Smooth muscle cell of trachea (primary cell): Measurements from ENCODE around the gene LSM14B. TPM values are rescaled to one million over a fixed set of nuclear protein-coding genes. Genes with fewer than 3 reads are reported as not detected.

Experiments
- total RNA-seq: library from RNA; depleted of rRNA; stranded (reverse); fragments of >200 nt; gene quantifications from 2 replicates; pipeline ENCODE4 v1.2.1, GENCODE V29; 2014

Gene LSM14B
- total RNA-seq: 44.4 and 64.0 TPM in 2 replicates

GRCh38 chr20:62121776-62122653 is at the start of gene LSM14B:
TSS of gene LSM14B (plus strand) at chr20:62122475. CDS start at chr20:62122667, 192 bp downstream.

GRCh38 chr20:62143081-62143956 is 21.0 kb downstream of the LSM14B start, which contains the start of the genes PSMA7 and SS18L1:
TSS of gene PSMA7 (minus strand) at chr20:62143394. CDS start at chr20:62143303, 91 bp downstream.
TSS of gene SS18L1 (plus strand) at chr20:62143769. CDS start at chr20:62143821, 52 bp downstream.

GRCh38 chr20:62182469-62183425 is 60.5 kb downstream of the LSM14B start, which contains the start of gene MTG2:
TSS of gene MTG2 (plus strand) at chr20:62183028. CDS start at chr20:62193421, 10,393 bp downstream.

Other genes with a start within 250 kb of the LSM14B start
- 2.6 and 6.0 TPM in 2 replicates for gene TAF4, start 56.6 kb upstream of the LSM14B start, total RNA-seq
- gene PSMA7, start 20.9 kb downstream of the LSM14B start, total RNA-seq: 230 and 426 TPM in 2 replicates
- gene SS18L1, start 21.3 kb downstream of the LSM14B start, total RNA-seq: 5.8 and 12.7 TPM in 2 replicates
- 25.8 and 27.1 TPM in 2 replicates for gene MTG2, start 60.6 kb downstream of the LSM14B start, total RNA-seq
- not detected in 2 replicates for gene HRH3, start 97.8 kb downstream of the LSM14B start, total RNA-seq
- gene OSBPL2, start 116.0 kb downstream of the LSM14B start, total RNA-seq: 23.3 and 27.8 TPM in 2 replicates
- 88.7 and 94.4 TPM in 2 replicates for gene ADRM1, start 180.5 kb downstream of the LSM14B start, total RNA-seq
- gene LAMA5, start 244.8 kb downstream of the LSM14B start, total RNA-seq: 90.0 and 101 TPM in 2 replicates